GM23248 (cell line): ENCODE measurements around the gene NKAIN4. TPM values are rescaled to one million over a fixed set of nuclear protein-coding genes. Genes with fewer than 3 reads are reported as not detected.

Experiments used
- DNase-seq: peaks from one replicate; pipeline ENCODE4 v3.0.0-alpha.2; 2015
- H2AFZ ChIP-seq: fragments of 200-600 bp; sonication (generic); 2 replicates; pipeline ENCODE4 v1.6.1; 2016; ENCODE audit warnings: antibody characterized with exemption
- H3F3A ChIP-seq: fragments of 200-600 bp; sonication (generic); 2 replicates; pipeline ENCODE4 v1.6.1; 2016; ENCODE audit warnings: mild to moderate bottlenecking, antibody characterized with exemption, mixed run types; ENCODE audit not compliant: insufficient read depth
- H3K27ac ChIP-seq: fragments of 200-600 bp; sonication (generic); 2 replicates; pipeline ENCODE4 v1.5.1; 2016; ENCODE audit warnings: mild to moderate bottlenecking
- H3K27me3 ChIP-seq: fragments of 200-600 bp; sonication (generic); replicated peaks from 2 replicates; pipeline ENCODE4 v1.6.1; 2016; ENCODE audit warnings: mild to moderate bottlenecking; ENCODE audit not compliant: insufficient read depth
- H3K36me3 ChIP-seq: fragments of 200-600 bp; sonication (generic); 2 replicates; pipeline ENCODE4 v1.6.1; 2016; ENCODE audit warnings: low read depth, mild to moderate bottlenecking
- H3K4me1 ChIP-seq: fragments of 200-600 bp; sonication (generic); 2 replicates; pipeline ENCODE4 v1.6.1; 2016; ENCODE audit warnings: mild to moderate bottlenecking; ENCODE audit not compliant: insufficient read depth
- H3K4me2 ChIP-seq: fragments of 200-600 bp; sonication (generic); one replicate; pipeline ENCODE4 v1.6.1; 2016; ENCODE audit warnings: mild to moderate bottlenecking; ENCODE audit not compliant: unreplicated experiment
- H3K4me3 ChIP-seq: fragments of 200-600 bp; sonication (generic); 2 replicates; pipeline ENCODE4 v1.5.1; 2016; ENCODE audit warnings: mild to moderate bottlenecking
- H3K79me2 ChIP-seq: fragments of 200-600 bp; sonication (generic); 2 replicates; pipeline ENCODE4 v1.6.1; 2016; ENCODE audit warnings: mild to moderate bottlenecking; ENCODE audit not compliant: insufficient read depth
- H3K9ac ChIP-seq: fragments of 200-600 bp; sonication (generic); 2 replicates; pipeline ENCODE4 v1.6.1; 2016; ENCODE audit warnings: mild to moderate bottlenecking
- H3K9me2 ChIP-seq: fragments of 200-600 bp; sonication (generic); 2 replicates; pipeline ENCODE4 v1.6.1; 2016; ENCODE audit warnings: mixed run types, mild to moderate bottlenecking, moderate library complexity; ENCODE audit not compliant: insufficient read depth
- H3K9me3 ChIP-seq: fragments of 200-600 bp; sonication (generic); one replicate; pipeline ENCODE4 v1.6.1; 2017; ENCODE audit warnings: low read depth
- H4K20me1 ChIP-seq: fragments of 200-600 bp; sonication (generic); 2 replicates; pipeline ENCODE4 v1.6.0; 2016; ENCODE audit not compliant: insufficient read depth
- EZH2 ChIP-seq: fragments of 200-600 bp; sonication (generic); IDR thresholded peaks from 2 replicates; pipeline ENCODE4 v1.6.1; 2018; ENCODE audit warnings: antibody characterized with exemption, mild to moderate bottlenecking; ENCODE audit not compliant: insufficient read depth, poor library complexity, severe bottlenecking
- EZH2phosphoT487 ChIP-seq: fragments of 200-600 bp; sonication (generic); IDR thresholded peaks from 2 replicates; pipeline ENCODE4 v1.6.1; 2018; ENCODE audit warnings: antibody characterized with exemption, moderate library complexity, mild to moderate bottlenecking, low read depth; ENCODE audit not compliant: insufficient read depth
- WGBS, 2 experiments: methylation state at CpG; one replicate each; pipeline ENCODE4 v1.1.6; 2015 to 2017; ENCODE audit warnings: low lambda C conversion rate in 2 of 2, low coverage in 1 of 2; ENCODE audit errors: missing lambda C conversion rate in 2 of 2; 5-methylcytosine and 5-hydroxymethylcytosine counted together
- in situ Hi-C: fragments of 300-500 bp; cut with MboI; formaldehyde crosslinking; loops from 2 replicates; pipeline ENCODE4 v1.15.0; 2020
- polyA plus RNA-seq: library from polyadenylated mRNA; unstranded; fragments of >200 nt; fragmentation: Nextera tagmentation; extraction: Ambion mirVana; gene quantifications from 2 replicates; pipeline ENCODE4 v1.2.1, GENCODE V29; 2016
- total RNA-seq: library from RNA; depleted of rRNA; stranded (reverse); fragments of >200 nt; shearing (Covaris generic); gene quantifications from 2 replicates; pipeline ENCODE4 v1.2.3, GENCODE V29; 2014

The NKAIN4 gene
- total and polyA plus RNA-seq, 2 experiments from 2014 or later = not detected

- Histone ChIP-seq H3F3A (no peaks in the 10 kb centered on the region), H3K79me2 (no peaks in the 10 kb centered on the region), H3K27me3 (peaks cover 27% of the 10 kb centered on the region), H3K9ac (no peak overlapping the region), H4K20me1 (no peaks in the 10 kb centered on the region), H3K9me3 (no peaks in the 10 kb centered on the region), H3K4me2 (no peak overlapping the region), H3K36me3 (no peaks in the 10 kb centered on the region), H2AFZ (no peak overlapping the region), H3K4me3 (no peak overlapping the region), H3K4me1 (no peaks in the 10 kb centered on the region), H3K27ac (no peak overlapping the region), H3K9me2 (no peaks in the 10 kb centered on the region)
- TF ChIP-seq EZH2 (no peak), EZH2phosphoT487 (no peak)
- WGBS, 2 experiments = 68 to 74% methylated on average over 23 to 25 of the region's 25 CpGs
- DNase-seq = no peak
- in situ Hi-C loops = no loop called here
Observed at GRCh38 chr20:63259734-63260460, 5.6 kb upstream of the NKAIN4 start.

- no peaks in the 10 kb centered on the region for H3K9me3 ChIP-seq
- H3K4me2 ChIP-seq = no peak overlapping the region
- H2AFZ ChIP-seq = no peak overlapping the region
- WGBS, 2 experiments = 8 to 10% methylated on average over 8 of the region's 8 CpGs
- H3K36me3 ChIP-seq = no peaks in the 10 kb centered on the region
- H3K27ac ChIP-seq = no peak overlapping the region
- DNase-seq = no peak
- no peak overlapping the region for H3K4me3 ChIP-seq
- no peaks in the 10 kb centered on the region for H3K9me2 ChIP-seq
- H3K9ac ChIP-seq = no peak overlapping the region
- peaks cover 24% of the 10 kb centered on the region for H3K27me3 ChIP-seq
- no peaks in the 10 kb centered on the region for H3K4me1 ChIP-seq
- no peaks in the 10 kb centered on the region for H4K20me1 ChIP-seq
- H3F3A ChIP-seq = no peaks in the 10 kb centered on the region
- TF ChIP-seq EZH2phosphoT487 = no peak
- TF ChIP-seq EZH2 = no peak
- no peaks in the 10 kb centered on the region for H3K79me2 ChIP-seq
- in situ Hi-C loops = no loop called here
Observed at GRCh38 chr20:63258781-63259180, 4.5 kb upstream of the NKAIN4 start.

DNA sequence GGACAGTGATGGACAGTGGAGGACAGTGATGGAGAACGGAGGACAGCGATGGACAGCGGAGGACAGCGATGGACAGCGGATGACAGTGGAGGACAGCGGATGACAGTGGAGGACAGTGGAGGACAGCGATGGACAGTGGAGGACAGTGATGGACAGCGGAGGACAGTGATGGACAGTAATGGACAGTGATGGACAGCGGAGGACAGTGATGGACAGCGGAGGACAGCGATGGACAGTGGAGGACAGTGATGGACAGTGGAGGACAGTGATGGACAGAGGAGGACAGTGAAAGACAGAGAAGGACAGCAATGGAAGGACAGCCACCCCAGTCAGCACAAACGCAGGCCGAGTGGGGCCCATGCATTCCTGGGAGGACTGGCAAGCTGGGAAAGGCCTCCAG lies 3.4 kb upstream of the NKAIN4 start:
- Histone ChIP-seq H3K79me2 (no peaks in the 10 kb centered on the region), H3K9me3 (no peaks in the 10 kb centered on the region), H3K4me2 (no peak overlapping the region), H3F3A (no peaks in the 10 kb centered on the region), H3K27ac (no peak overlapping the region), H4K20me1 (no peaks in the 10 kb centered on the region), H3K9ac (no peak overlapping the region), H2AFZ (no peak overlapping the region), H3K36me3 (no peaks in the 10 kb centered on the region), H3K9me2 (no peaks in the 10 kb centered on the region), H3K4me3 (no peak overlapping the region), H3K27me3 (peaks cover 32% of the 10 kb centered on the region), H3K4me1 (no peaks in the 10 kb centered on the region)
- DNase-seq = no peak
- in situ Hi-C loops = no loop called here
- WGBS, 2 experiments = 74 to 89% methylated on average over 9 to 13 of the region's 13 CpGs
- TF ChIP-seq EZH2 (no peak), EZH2phosphoT487 (no peak)

- no peak overlapping the region for H2AFZ ChIP-seq
- no peaks in the 10 kb centered on the region for H4K20me1 ChIP-seq
- no peaks in the 10 kb centered on the region for H3K4me1 ChIP-seq
- H3K79me2 ChIP-seq = no peaks in the 10 kb centered on the region
- no peak overlapping the region for H3K27ac ChIP-seq
- no peak overlapping the region for H3K4me3 ChIP-seq
- no peaks in the 10 kb centered on the region for H3K9me2 ChIP-seq
- no peak overlapping the region for H3K4me2 ChIP-seq
- DNase-seq = no peak
- H3K27me3 ChIP-seq = peaks cover 32% of the 10 kb centered on the region
- H3K9ac ChIP-seq = no peak overlapping the region
- no peaks in the 10 kb centered on the region for H3K9me3 ChIP-seq
- H3F3A ChIP-seq = no peaks in the 10 kb centered on the region
- H3K36me3 ChIP-seq = no peaks in the 10 kb centered on the region
- no peak for TF ChIP-seq EZH2phosphoT487
- no peak for TF ChIP-seq EZH2
- 72 to 74% methylated on average over 3 to 4 of the region's 4 CpGs for WGBS, 2 experiments
- in situ Hi-C loops = no loop called here
Observed at GRCh38 chr20:63256954-63257353, 2.7 kb upstream of the NKAIN4 start.
